ENCODE measurements around the gene DCST2. TPM values are rescaled to one million over a fixed set of nuclear protein-coding genes. Genes with fewer than 3 reads are reported as not detected.

DCST2 gene
- 0.09 TPM in 1 of 2 replicates, not detected in the other for total RNA-seq

GRCh38 chr1:155033524-155033923 lies at the start of gene DCST2, which contains the start of gene DCST1:
Gene DCST2, minus strand, starts transcription at chr1:155033781. Its CDS starts 80 bp downstream, at chr1:155033701.
Gene DCST1, plus strand, starts transcription at chr1:155033824. Its CDS starts 213 bp downstream, at chr1:155034037.

GRCh38 chr1:155078469-155079209 lies 45.1 kb upstream of the DCST2 start, which contains the start of gene EFNA3:
Gene EFNA3, plus strand, starts transcription at chr1:155078837. Its CDS starts 105 bp downstream, at chr1:155078942.

DNA sequence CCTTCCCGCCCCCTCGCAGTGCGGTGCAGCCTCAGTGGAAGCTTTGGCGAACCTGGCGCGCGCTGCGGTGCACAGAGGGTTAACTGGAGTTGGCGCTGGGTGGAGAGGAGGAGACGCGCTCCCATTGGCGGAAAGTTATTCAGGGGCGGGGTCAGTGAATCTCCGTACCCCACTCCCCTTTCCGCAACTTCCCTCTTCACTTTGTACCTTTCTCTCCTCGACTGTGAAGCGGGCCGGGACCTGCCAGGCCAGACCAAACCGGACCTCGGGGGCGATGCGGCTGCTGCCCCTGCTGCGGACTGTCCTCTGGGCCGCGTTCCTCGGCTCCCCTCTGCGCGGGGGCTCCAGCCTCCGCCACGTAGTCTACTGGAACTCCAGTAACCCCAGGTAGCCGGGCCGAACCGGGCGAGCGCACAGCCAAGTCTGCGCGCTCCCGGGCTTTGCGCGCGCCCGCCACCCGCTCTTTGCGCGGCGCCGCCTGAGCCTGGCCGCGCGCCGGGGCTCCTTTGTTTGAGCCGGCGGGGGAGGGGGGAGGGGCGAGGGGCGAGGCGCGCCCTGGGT lies 30.0 kb upstream of the DCST2 start, which contains the start of gene EFNA4:
TSS of gene EFNA4 (plus strand) at position 191 of the 561 bp plus-strand sequence. CDS start at position 275, 84 bp downstream.

DNA sequence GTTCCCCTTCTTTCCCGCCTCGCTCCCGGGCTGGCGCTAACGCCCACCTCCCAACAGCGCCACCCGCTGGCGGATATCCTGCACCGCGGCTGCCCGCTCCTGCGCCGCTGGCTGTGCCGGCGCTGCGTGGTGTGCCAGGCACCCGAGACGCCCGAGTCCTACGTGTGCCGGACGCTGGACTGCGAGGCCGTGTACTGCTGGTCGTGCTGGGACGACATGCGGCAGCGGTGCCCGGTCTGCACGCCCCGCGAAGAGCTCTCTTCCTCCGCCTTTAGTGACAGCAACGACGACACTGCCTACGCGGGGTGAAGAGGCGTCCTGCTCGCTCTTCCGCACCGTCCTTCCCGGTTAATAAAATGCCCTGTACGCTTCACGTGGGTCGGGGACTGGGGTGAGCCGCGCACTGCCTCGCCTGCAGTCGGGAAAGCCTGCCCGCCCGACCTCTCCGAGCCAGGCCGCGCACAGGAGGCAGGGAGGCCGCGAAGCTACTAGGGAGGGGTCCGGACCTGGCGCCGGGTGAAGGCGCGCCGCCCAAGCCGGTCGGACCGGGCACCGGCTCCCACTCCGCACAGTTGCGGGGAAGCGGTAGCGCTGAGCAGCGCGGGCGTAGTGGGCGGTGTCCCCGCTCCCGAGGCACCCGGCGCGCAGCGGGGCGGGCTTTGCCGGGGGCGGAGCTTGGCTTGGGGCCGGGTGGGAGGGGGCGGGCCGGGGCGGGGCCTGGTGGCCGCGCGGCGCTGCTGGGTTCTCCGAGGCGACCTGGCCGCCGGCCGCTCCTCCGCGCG lies 17.2 kb upstream of the DCST2 start, which contains the start of gene ADAM15:
TSS of gene ADAM15 (plus strand) at position 757 of the 782 bp plus-strand sequence. CDS start 71 bp downstream, outside the sequence.

GRCh38 chr1:155002464-155003226 lies 30.9 kb downstream of the DCST2 start, which contains the start of gene ZBTB7B:
Gene ZBTB7B, plus strand, starts transcription at chr1:155002802. Its CDS starts 11,859 bp downstream, at chr1:155014661.

DNA sequence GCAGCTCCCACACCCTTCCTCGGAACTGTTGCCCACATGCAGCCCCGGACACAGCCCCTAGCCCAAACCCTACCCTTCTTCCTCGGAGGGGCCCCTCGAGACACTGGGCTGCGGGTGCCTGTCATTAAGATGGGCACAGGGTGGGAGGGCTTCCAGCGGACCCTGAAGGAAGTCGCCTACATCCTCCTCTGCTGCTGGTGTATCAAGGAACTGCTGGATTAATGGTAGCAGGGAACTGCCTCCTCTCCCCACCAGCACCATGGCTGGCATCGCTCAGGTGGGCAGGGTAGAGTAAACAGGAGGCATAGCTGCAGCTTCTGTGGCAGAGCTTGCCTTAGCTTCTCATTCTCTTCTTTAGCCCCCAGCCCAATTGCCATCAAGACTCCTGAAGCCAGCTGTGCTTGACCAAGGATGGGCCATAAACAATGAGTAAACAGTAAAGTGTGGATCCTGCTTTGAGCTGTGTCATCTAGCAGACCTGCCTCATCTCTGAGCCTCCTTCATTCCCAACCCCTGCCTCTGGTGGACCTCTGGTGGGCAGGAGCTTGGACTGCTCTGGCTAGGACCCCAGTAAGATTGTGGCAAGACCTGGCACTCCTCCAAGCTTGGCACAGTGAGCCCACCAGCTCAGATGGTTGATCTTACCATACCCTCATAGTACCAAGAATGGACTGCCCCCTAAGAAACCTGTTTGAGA lies 39.9 kb downstream of the DCST2 start, which contains the start of gene LENEP:
TSS of gene LENEP (plus strand) at position 15 of the 697 bp plus-strand sequence. CDS start at position 37, 22 bp downstream.

GRCh38 chr1:154982897-154983648 lies 50.5 kb downstream of the DCST2 start, which contains the start of gene FLAD1:
Gene FLAD1, plus strand, starts transcription at chr1:154983344. Its CDS starts 351 bp downstream, at chr1:154983695.

GRCh38 chr1:154974102-154974807 lies 59.3 kb downstream of the DCST2 start, which contains the start of gene CKS1B:
Gene CKS1B, plus strand, starts transcription at chr1:154974681. Its CDS starts 65 bp downstream, at chr1:154974746.

GRCh38 chr1:154970631-154971340 lies 62.8 kb downstream of the DCST2 start, which contains the start of gene SHC1:
Gene SHC1, minus strand, starts transcription at chr1:154970747. Its CDS starts 221 bp downstream, at chr1:154970526.

Other genes with a start within 250 kb of the DCST2 start
- gene KCNN3, start 163.5 kb downstream of the DCST2 start, total RNA-seq: under 0.01 TPM in 1 of 2 replicates, not detected in the other
- gene PMVK, start 97.1 kb downstream of the DCST2 start, total RNA-seq: 9.3 and 11.2 TPM in 2 replicates
- gene PBXIP1, start 77.7 kb downstream of the DCST2 start, total RNA-seq: 115 and 123 TPM in 2 replicates
- 4.6 and 10.6 TPM in 2 replicates for gene PYGO2, start 72.0 kb downstream of the DCST2 start, total RNA-seq
- gene SHC1, start 63.0 kb downstream of the DCST2 start, total RNA-seq: 79.3 and 143 TPM in 2 replicates
- gene CKS1B, start 59.1 kb downstream of the DCST2 start, total RNA-seq: 20.2 and 22.2 TPM in 2 replicates
- 13.7 and 14.3 TPM in 2 replicates for gene FLAD1, start 50.4 kb downstream of the DCST2 start, total RNA-seq
- gene LENEP, start 40.2 kb downstream of the DCST2 start, total RNA-seq: 0.60 TPM in 1 of 2 replicates, not detected in the other
- gene ZBTB7B, start 31.0 kb downstream of the DCST2 start, total RNA-seq: 8.5 and 9.1 TPM in 2 replicates
- gene DCST1, start within 50 bp of the DCST2 start, total RNA-seq: not detected in 2 replicates
- gene ADAM15, start 17.5 kb upstream of the DCST2 start, total RNA-seq: 38.8 and 55.6 TPM in 2 replicates
- gene EFNA4, start 30.0 kb upstream of the DCST2 start, total RNA-seq: 2.4 and 3.6 TPM in 2 replicates
- 0.79 and 1.1 TPM in 2 replicates for gene EFNA3, start 45.1 kb upstream of the DCST2 start, total RNA-seq
- 0.86 and 1.3 TPM in 2 replicates for gene EFNA1, start 94.1 kb upstream of the DCST2 start, total RNA-seq
- 16.6 and 27.6 TPM in 2 replicates for gene SLC50A1, start 102.1 kb upstream of the DCST2 start, total RNA-seq
- 63.7 and 65.9 TPM in 2 replicates for gene DPM3, start 106.8 kb upstream of the DCST2 start, total RNA-seq
- 82.6 and 100 TPM in 2 replicates for gene KRTCAP2, start 139.5 kb upstream of the DCST2 start, total RNA-seq
- gene TRIM46, start 140.1 kb upstream of the DCST2 start, total RNA-seq: 3.5 and 5.2 TPM in 2 replicates
- gene THBS3, start 174.1 kb upstream of the DCST2 start, total RNA-seq: 34.0 and 42.0 TPM in 2 replicates
- 31.9 and 37.7 TPM in 2 replicates for gene MTX1, start 174.9 kb upstream of the DCST2 start, total RNA-seq
- 4.5 and 5.5 TPM in 2 replicates for gene ENTREP3, start 221.7 kb upstream of the DCST2 start, total RNA-seq
- gene SCAMP3, start 228.6 kb upstream of the DCST2 start, total RNA-seq: 18.5 and 28.5 TPM in 2 replicates
- 26.2 and 41.5 TPM in 2 replicates for gene CLK2, start 239.7 kb upstream of the DCST2 start, total RNA-seq
- 0.95 and 3.2 TPM in 2 replicates for gene HCN3, start 243.7 kb upstream of the DCST2 start, total RNA-seq